Testis (tissue), 3 donors: ENCODE measurements around the gene SLC66A1. TPM values are rescaled to one million over a fixed set of nuclear protein-coding genes. Genes with fewer than 3 reads are reported as not detected.
A peak's percentile ranks its signal among the peaks of the same experiment; 100 is the strongest.

Source experiments
- DNase-seq: peaks from one replicate; pipeline ENCODE4 v3.0.0-alpha.2; 2019
- H3K27ac ChIP-seq, 2 donors: fragments of 200-600 bp; sonication (generic); one replicate each; pipeline ENCODE4 v1.5.1; 2019
- H3K27me3 ChIP-seq: fragments of 200-600 bp; sonication (generic); one replicate; pipeline ENCODE4 v1.5.1; 2019
- H3K36me3 ChIP-seq: fragments of 200-600 bp; sonication (generic); one replicate; pipeline ENCODE4 v1.5.1; 2017; ENCODE audit warnings: low read depth; ENCODE audit errors: missing control alignments
- H3K4me1 ChIP-seq: fragments of 200-600 bp; sonication (generic); one replicate; pipeline ENCODE4 v1.5.1; 2019
- H3K4me3 ChIP-seq, 2 donors: fragments of 200-600 bp; sonication (generic); one replicate each; pipeline ENCODE4 v1.5.1; 2017 to 2019
- H3K9me3 ChIP-seq: fragments of 200-600 bp; sonication (generic); one replicate; pipeline ENCODE4 v1.5.1; 2017
- CTCF ChIP-seq, 3 experiments: fragments of 450-650 bp in 2 of 3; fragments of 200-600 bp in 1 of 3; sonication (generic) in 1 of 3; IDR thresholded peaks; one replicate each; pipeline ENCODE4 v1.5.1; 2016 to 2019; ENCODE audit warnings: antibody characterized with exemption in 3 of 3, mild to moderate bottlenecking in 2 of 3, moderate library complexity in 1 of 3
- POLR2A ChIP-seq: fragments of 450-650 bp; IDR thresholded peaks from one replicate; pipeline ENCODE4 v1.6.1; 2017; ENCODE audit warnings: antibody characterized with exemption, mild to moderate bottlenecking, moderate library complexity
- WGBS, 2 donors: methylation state at CpG; one replicate each; pipeline ENCODE4 v1.1.5; 2018; 5-methylcytosine and 5-hydroxymethylcytosine counted together
- intact Hi-C: fragments of 100-400 bp; cut with DNase I; formaldehyde crosslinking; loops from one replicate; pipeline ENCODE4 v1.15.1; 2023; ENCODE audit warnings: low total_unique reads
- polyA plus RNA-seq: library from polyadenylated mRNA; stranded (reverse); fragments of 350-450 nt; fragmentation: Illumina TruSeq; extraction: RNeasy Lipid Tissue Mini Kit (QIAGEN cat#74804); gene quantifications from one replicate; pipeline ENCODE4 v1.2.3, GENCODE V29; 2014; ENCODE audit warnings: low read depth, low replicate concordance; ENCODE audit not compliant: insufficient read depth
- total RNA-seq, 2 donors: library from RNA; depleted of rRNA; stranded (reverse); fragments of >200 nt; gene quantifications; one replicate each; pipeline ENCODE4 v1.2.3, GENCODE V29; 2016

SLC66A1 gene
- total and polyA plus RNA-seq, 3 donors from 2014 or later, result 27.9 to 66.0 (median 61.1) TPM

- Histone ChIP-seq H3K36me3 (no peaks in the 10 kb centered on the region), H3K9me3 (no peaks in the 10 kb centered on the region), H3K4me3 (no peak overlapping the region), H3K4me1 (peaks cover 36% of the 10 kb centered on the region), H3K27me3 (no peaks in the 10 kb centered on the region), H3K27ac (peak overlapping the region in 1 of 2 donors; percentile 62)
- 42 to 59% methylated on average over 22 to 27 of the region's 27 CpGs for WGBS, 2 donors
- intact Hi-C loops, result no loop called here
- peak; percentile 57 for DNase-seq
- TF ChIP-seq CTCF (IDR thresholded peaks at IDR 0.05), result no peak
- TF ChIP-seq POLR2A, result no peak
These were observed 30.1 kb downstream of the SLC66A1 start for GRCh38 chr1:19342062-19342750.

GRCh38 chr1:19342894-19343616, 30.9 kb downstream of the SLC66A1 start:
- intact Hi-C loops, result no loop called here
- Histone ChIP-seq H3K27me3 (no peaks in the 10 kb centered on the region), H3K4me1 (peaks cover 39% of the 10 kb centered on the region), H3K4me3 (no peak overlapping the region), H3K36me3 (no peaks in the 10 kb centered on the region), H3K9me3 (no peaks in the 10 kb centered on the region), H3K27ac (peak overlapping the region in 1 of 2 donors; percentile 62)
- WGBS, 2 donors, result 68 to 69% methylated on average over 18 to 33 of the region's 33 CpGs
- TF ChIP-seq POLR2A (no peak), CTCF (IDR thresholded peaks at IDR 0.05) (no peak)
- peak; percentile 38 for DNase-seq

GRCh38 chr1:19343617-19344350, 31.7 kb downstream of the SLC66A1 start:
- Histone ChIP-seq H3K4me3 (no peak overlapping the region), H3K27ac (no peak overlapping the region), H3K9me3 (no peaks in the 10 kb centered on the region), H3K27me3 (no peaks in the 10 kb centered on the region), H3K36me3 (no peaks in the 10 kb centered on the region), H3K4me1 (peaks cover 39% of the 10 kb centered on the region)
- WGBS, 2 donors, result 74 to 75% methylated on average over 4 to 20 of the region's 20 CpGs
- intact Hi-C loops, result no loop called here
- TF ChIP-seq CTCF (IDR thresholded peaks at IDR 0.05), result no peak
- TF ChIP-seq POLR2A, result no peak
- no peak for DNase-seq

GRCh38 chr1:19344372-19344810, 32.3 kb downstream of the SLC66A1 start:
- DNase-seq, result peak; percentile 71
- no peaks in the 10 kb centered on the region for H3K27me3 ChIP-seq
- H3K36me3 ChIP-seq, result no peaks in the 10 kb centered on the region
- H3K4me1 ChIP-seq, result peaks cover 39% of the 10 kb centered on the region
- no peak overlapping the region for H3K4me3 ChIP-seq
- intact Hi-C loops, result no loop called here
- H3K27ac ChIP-seq, result no peak overlapping the region
- H3K9me3 ChIP-seq, result no peaks in the 10 kb centered on the region
- 54 to 64% methylated on average over 9 to 12 of the region's 12 CpGs for WGBS, 2 donors
- no peak for TF ChIP-seq POLR2A
- peak; percentile 77 to 92 (median 85) for TF ChIP-seq CTCF (IDR thresholded peaks at IDR 0.05)
